ENCODE results near the gene ABCC6.

DNA sequence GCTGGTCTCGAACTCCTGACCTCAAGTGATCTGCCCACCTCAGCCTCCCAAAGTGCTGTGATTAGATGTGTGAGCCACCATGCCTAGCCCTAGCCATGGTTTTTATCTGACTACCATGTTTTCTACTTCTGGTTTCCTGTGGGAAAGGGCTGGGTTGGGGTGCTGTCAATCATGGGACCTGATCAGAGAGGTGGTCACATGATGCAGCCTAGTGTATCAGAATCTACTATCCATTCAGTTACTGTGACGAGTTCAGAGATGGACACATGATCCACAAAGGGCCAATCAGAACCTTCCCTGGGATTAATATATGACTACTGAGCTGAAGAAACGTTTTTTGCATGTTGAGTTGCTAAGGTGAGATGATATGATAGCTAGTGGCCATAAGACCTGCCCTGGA is 59.1 kb downstream of the ABCC6 start:
- TF ChIP-seq CTCF (IDR thresholded peaks at IDR 0.05) (no peak), POLR2A (IDR thresholded peaks at IDR 0.05) (no peak)

Data from esophagus squamous epithelium (tissue), 4 donors.